Common myeloid progenitor, CD34-positive (primary cell): ENCODE data around the gene TRAPPC2L.

Experiments
- CTCF ChIA-PET: fragments of 350-600 bp; sonication (Branson Sonifier 250); formaldehyde crosslinking; loops from one replicate; lab custom pipeline; 2021; ENCODE audit warnings: antibody characterized with exemption; lab: Charles Lee
- POLR2A ChIA-PET: fragments of 350-600 bp; sonication (Branson Sonifier 250); formaldehyde crosslinking; loops from one replicate; lab custom pipeline; 2021; ENCODE audit warnings: antibody characterized with exemption; lab: Charles Lee
- DNase-seq, 3 donors: peaks; one replicate each; pipeline versions ENCODE4 v3.0.0 to v3.0.0-alpha.2; 2013
- H3K27ac ChIP-seq, 2 experiments: 1 replicate in 1 of 2; 2 replicates in 1 of 2; pipeline ENCODE4 v1.7.0; 2013; ENCODE audit warnings: inconsistent platforms in 2 of 2, low read length in 2 of 2, mild to moderate bottlenecking in 2 of 2, low read depth in 1 of 2, moderate library complexity in 1 of 2; ENCODE audit not compliant: severe bottlenecking in 2 of 2, insufficient read depth in 1 of 2, poor library complexity in 1 of 2
- H3K27me3 ChIP-seq, 5 experiments: replicated peaks in 2 of 5; 1 replicate in 3 of 5; 2 replicates in 2 of 5; pipeline versions ENCODE4 v1.6.1 to v1.7.0; 2013; ENCODE audit warnings: low read length in 4 of 5, mild to moderate bottlenecking in 2 of 5, moderate library complexity in 2 of 5, inconsistent platforms in 1 of 5; ENCODE audit not compliant: insufficient read depth in 5 of 5, control insufficient read depth in 4 of 5
- H3K36me3 ChIP-seq, 4 experiments: 1 replicate in 2 of 4; 2 replicates in 2 of 4; pipeline versions ENCODE4 v1.6.1 to v1.7.0; 2013; ENCODE audit warnings: low read length in 3 of 4, control low read depth in 1 of 4, mild to moderate bottlenecking in 1 of 4; ENCODE audit not compliant: control insufficient read depth in 4 of 4, insufficient read depth in 4 of 4
- H3K4me1 ChIP-seq, 4 experiments: 1 replicate in 3 of 4; 2 replicates in 1 of 4; pipeline versions ENCODE4 v1.6.1 to v1.7.1; 2013; ENCODE audit warnings: low read length in 3 of 4, mild to moderate bottlenecking in 3 of 4, control low read depth in 1 of 4, inconsistent platforms in 1 of 4, moderate library complexity in 1 of 4; ENCODE audit not compliant: control insufficient read depth in 4 of 4, insufficient read depth in 4 of 4; ENCODE audit errors: control extremely low read depth in 1 of 4
- H3K4me3 ChIP-seq, 7 experiments: 1 replicate in 4 of 7; 2 replicates in 3 of 7; pipeline versions ENCODE4 v1.5.1 to v1.7.0; 2013; ENCODE audit warnings: mild to moderate bottlenecking in 7 of 7, low read length in 6 of 7, moderate library complexity in 6 of 7, inconsistent platforms in 2 of 7, low read depth in 2 of 7, control low read depth in 1 of 7; ENCODE audit not compliant: insufficient read depth in 4 of 7, control insufficient read depth in 1 of 7; ENCODE audit errors: extremely low read depth in 1 of 7
- H3K9me3 ChIP-seq, 5 experiments: 1 replicate in 4 of 5; 2 replicates in 1 of 5; pipeline versions ENCODE4 v1.6.1 to v1.7.1; 2013; ENCODE audit warnings: low read length in 4 of 5, mild to moderate bottlenecking in 2 of 5, inconsistent platforms in 1 of 5, low read depth in 1 of 5, moderate library complexity in 1 of 5; ENCODE audit not compliant: control insufficient read depth in 4 of 5, insufficient read depth in 2 of 5; ENCODE audit errors: control extremely low read depth in 1 of 5
- WGBS: methylation state at CpG from one replicate; pipeline ENCODE4 v1.1.5; 2013; ENCODE audit not compliant: insufficient coverage; 5-methylcytosine and 5-hydroxymethylcytosine counted together

Gene TRAPPC2L

DNA sequence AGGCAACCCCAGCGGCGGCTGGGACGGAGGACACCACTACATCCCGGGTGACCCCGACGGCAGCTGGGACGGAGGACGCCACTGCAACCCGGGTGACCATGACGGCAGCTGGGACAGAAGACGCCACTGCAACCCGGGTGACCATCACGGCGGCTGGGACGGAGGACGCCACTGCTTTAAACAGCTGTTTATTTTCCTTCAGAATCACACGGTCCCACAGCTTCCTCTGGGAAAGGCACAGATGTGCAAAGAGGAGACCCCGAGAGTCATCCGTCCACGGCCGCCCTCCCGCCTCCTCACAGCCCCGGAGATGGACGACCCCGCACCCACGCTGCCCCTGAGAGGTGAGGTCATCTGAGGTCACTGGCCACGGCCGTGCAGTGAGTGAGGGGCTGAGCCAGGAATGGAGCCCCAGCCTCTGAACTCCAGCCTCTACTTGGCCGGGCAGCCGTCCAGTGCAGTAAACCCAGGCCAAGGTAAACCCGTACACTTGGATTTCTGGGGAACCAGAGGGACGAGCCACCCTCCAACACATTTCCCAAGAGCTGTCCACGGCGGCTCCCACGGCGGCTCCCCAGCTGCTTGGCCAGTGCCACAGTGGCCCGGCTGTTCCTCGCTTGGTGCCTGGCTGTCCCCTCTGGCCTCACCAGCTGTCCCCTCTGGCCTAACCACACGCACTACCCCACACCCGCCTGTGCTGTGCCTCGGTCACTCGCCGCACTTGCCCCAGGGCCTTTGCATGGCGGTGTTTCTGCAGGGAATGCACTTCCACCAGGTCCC lies 52.7 kb downstream of the TRAPPC2L start:
- Histone ChIP-seq H3K36me3 (peaks cover 0 to 63% (median 39%) of the 10 kb centered on the region in 4 experiments), H3K27ac (no peak overlapping the region), H3K4me3 (no peak overlapping the region), H3K4me1 (peaks cover 0 to 25% (median 21%) of the 10 kb centered on the region in 4 experiments), H3K27me3 (no peaks in the 10 kb centered on the region), H3K9me3 (no peaks in the 10 kb centered on the region)
- POLR2A ChIA-PET, result no interaction called here
- CTCF ChIA-PET, result interaction anchor here (1.0 kb wide), 1 partner anchor 15 kb away, joined by 3 read pairs; no protein-coding TSS in a partner anchor
- DNase-seq, result no peak
- 96% methylated on average over 38 of the region's 44 CpGs for WGBS

DNA sequence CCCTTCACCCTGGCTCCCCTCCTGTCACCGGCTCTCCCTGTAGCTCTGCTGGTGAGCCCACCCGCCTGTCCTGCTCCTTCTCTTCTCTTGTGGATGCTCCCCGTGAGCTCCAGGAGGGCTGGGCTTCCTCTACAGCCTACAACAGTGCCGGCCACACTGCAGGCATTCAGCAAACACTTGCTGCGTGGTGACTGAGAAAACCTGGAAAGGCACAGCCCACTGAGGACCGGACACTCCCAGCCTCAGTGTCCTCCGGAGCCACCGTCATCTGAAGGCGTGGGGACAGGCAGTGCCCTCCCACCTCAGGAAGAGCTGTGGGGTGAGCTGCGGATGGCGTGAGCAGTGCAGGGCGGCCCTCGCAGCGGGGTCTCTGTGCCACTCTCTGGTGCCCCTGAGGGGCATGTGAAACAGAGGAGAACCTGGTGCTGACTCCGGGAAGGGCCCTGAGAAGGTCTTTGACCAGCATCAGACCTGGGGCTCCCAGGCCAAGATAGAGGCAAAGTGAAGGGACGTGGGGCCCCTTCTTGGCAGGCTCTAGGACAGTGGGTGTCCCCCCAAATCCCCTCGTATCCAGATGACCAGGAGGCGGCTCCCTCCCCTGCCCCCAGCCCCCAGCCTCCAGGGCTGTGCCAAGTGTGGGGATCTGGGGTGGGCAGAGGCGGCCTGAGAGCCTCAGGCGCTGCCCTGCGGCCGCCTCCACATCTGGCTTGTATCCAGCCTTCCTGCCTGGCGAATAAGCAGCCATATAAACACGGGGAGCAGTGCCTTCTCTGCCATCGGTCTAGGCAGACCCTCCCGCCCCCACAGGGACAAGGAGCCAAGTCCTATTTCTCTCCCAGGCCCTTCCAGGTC lies 53.6 kb downstream of the TRAPPC2L start:
- ChIA-PET POLR2A (interaction anchor here (0.6 kb wide), 1 partner anchor 88 kb away, joined by 3 read pairs; no protein-coding TSS in a partner anchor), CTCF (interaction anchor here (1.0 kb wide), 1 partner anchor 14 kb away, joined by 3 read pairs; no protein-coding TSS in a partner anchor)
- WGBS, result 90% methylated on average over 23 of the region's 26 CpGs
- H3K36me3 ChIP-seq, result peaks cover 0 to 60% (median 37%) of the 10 kb centered on the region in 4 experiments
- H3K27me3 ChIP-seq, result no peaks in the 10 kb centered on the region
- peaks cover 0 to 24% (median 21%) of the 10 kb centered on the region in 4 experiments for H3K4me1 ChIP-seq
- peak overlapping the region in 1 of 2 experiments; percentile 34 for H3K27ac ChIP-seq
- no peak for DNase-seq
- no peaks in the 10 kb centered on the region for H3K9me3 ChIP-seq
- no peak overlapping the region for H3K4me3 ChIP-seq

GRCh38 chr16:88911136-88911945 lies 54.4 kb downstream of the TRAPPC2L start:
- peak in 2 of 3 donors; percentile 45 to 49 for DNase-seq
- Histone ChIP-seq H3K36me3 (peaks cover 0 to 67% (median 40%) of the 10 kb centered on the region in 4 experiments), H3K9me3 (no peaks in the 10 kb centered on the region), H3K27ac (peak overlapping the region in 1 of 2 experiments; percentile 34), H3K27me3 (no peaks in the 10 kb centered on the region), H3K4me1 (peaks cover 0 to 16% (median 15%) of the 10 kb centered on the region in 4 experiments), H3K4me3 (no peak overlapping the region)
- CTCF ChIA-PET, result no interaction called here
- WGBS, result 89% methylated on average over 34 of the region's 36 CpGs
- POLR2A ChIA-PET, result no interaction called here

DNA sequence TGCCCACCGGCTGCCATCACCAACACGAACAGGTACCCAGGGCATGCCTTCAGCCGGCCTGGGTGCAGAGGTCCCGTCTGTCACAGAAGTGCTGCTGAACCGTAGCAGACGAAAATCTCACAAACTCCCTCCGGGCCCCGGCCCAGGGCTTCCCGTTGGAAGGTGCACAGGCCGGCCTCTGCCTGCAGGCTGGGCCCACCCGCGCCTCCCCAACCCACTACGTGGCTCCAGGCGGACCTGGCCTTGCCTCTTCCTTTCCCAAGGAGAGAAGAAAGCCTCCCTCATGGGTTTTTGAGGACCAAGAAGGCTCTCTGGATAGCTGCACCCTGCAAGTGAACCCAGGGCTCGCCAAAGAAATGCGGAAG lies 55.0 kb downstream of the TRAPPC2L start:
- Histone ChIP-seq H3K4me3 (no peak overlapping the region), H3K9me3 (no peaks in the 10 kb centered on the region), H3K27me3 (no peaks in the 10 kb centered on the region), H3K36me3 (peaks cover 0 to 65% (median 38%) of the 10 kb centered on the region in 4 experiments), H3K27ac (no peak overlapping the region), H3K4me1 (peaks cover 0 to 12% (median 11%) of the 10 kb centered on the region in 4 experiments)
- CTCF ChIA-PET, result interaction anchor here (1.6 kb wide), 1 partner anchor 25 kb away, joined by 3 read pairs; no protein-coding TSS in a partner anchor
- POLR2A ChIA-PET, result no interaction called here
- over 99% methylated on average over 16 of the region's 16 CpGs for WGBS
- DNase-seq, result no peak
